ENCODE results near the gene HEG1.
A peak's percentile ranks its signal among the peaks of the same experiment; 100 is the strongest.

DNA sequence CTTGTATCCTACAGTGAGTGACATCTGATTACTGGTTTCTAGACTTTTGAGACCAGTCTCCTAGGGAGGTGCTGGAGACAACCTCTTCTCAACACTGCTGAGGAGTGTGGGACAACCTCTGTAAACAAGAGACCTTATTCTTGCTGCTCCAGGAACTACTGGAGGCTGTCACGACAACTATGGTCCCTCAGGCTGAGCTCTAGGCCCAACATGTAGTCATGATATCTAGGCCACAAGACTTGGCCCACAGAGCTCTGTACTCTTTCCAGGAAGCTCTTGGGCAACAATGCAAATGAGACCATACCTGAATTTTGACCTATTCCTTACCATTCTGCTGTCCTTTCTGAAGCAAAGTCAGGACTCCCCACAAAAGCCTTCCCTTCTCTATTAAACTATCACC lies 24.3 kb upstream of the HEG1 start:
- TF ChIP-seq POLR2A (IDR thresholded peaks at IDR 0.05; ENCODE audit: low read depth, low read length), result no peak
- TF ChIP-seq POLR2AphosphoS5 (IDR thresholded peaks at IDR 0.05; ENCODE audit: low read depth, low read length), result peak; percentile 25; the same call in 1 of the 2 replicates
